Hepatocyte (in vitro differentiated cells): ENCODE measurements around the gene INTU.

Experiments
- CTCF ChIP-seq: fragments of 200-600 bp; sonication (generic); IDR thresholded peaks from 2 replicates; pipeline ENCODE4 v1.5.1; 2016; ENCODE audit warnings: antibody characterized with exemption, mild to moderate bottlenecking; ENCODE audit not compliant: poor library complexity
- EZH2 ChIP-seq: fragments of 200-600 bp; sonication (generic); IDR thresholded peaks from 2 replicates; pipeline ENCODE4 v1.6.1; 2016; ENCODE audit warnings: antibody characterized with exemption, mild to moderate bottlenecking, borderline replicate concordance
- EZH2phosphoT487 ChIP-seq: fragments of 200-600 bp; sonication (generic); IDR thresholded peaks from one replicate; pipeline ENCODE4 v1.6.1; 2018; ENCODE audit warnings: antibody characterized with exemption, mild to moderate bottlenecking, low read depth, moderate library complexity; ENCODE audit not compliant: unreplicated experiment, severe bottlenecking

- TF ChIP-seq CTCF (no peak), EZH2phosphoT487 (no peak), EZH2 (no peak)
Observed at GRCh38 chr4:127669691-127670090, 36.9 kb downstream of the INTU start.
